PC-9 (cell line): Measurements from ENCODE around the gene APOM. TPM values are rescaled to one million over a fixed set of nuclear protein-coding genes. Genes with fewer than 3 reads are reported as not detected.

ENCODE experiments used
- BruUV-seq: library from RNA; stranded (reverse); fragments of 400-500 nt; replicated peaks from 2 replicates; lab custom pipeline; 2021; lab: Mats Ljungman, UMichigan
- CTCF ChIA-PET: fragments of 300-600 bp; sonication (Branson Sonifier 250); formaldehyde crosslinking; loops from one replicate; lab custom pipeline; 2022; ENCODE audit warnings: antibody characterized with exemption; lab: Charles Lee
- POLR2A ChIA-PET: fragments of 300-600 bp; sonication (Branson Sonifier 250); formaldehyde crosslinking; loops from one replicate; lab custom pipeline; 2022; ENCODE audit warnings: antibody characterized with exemption; ENCODE audit not compliant: unreplicated experiment; lab: Charles Lee
- DNase-seq, 2 experiments: peaks; one replicate each; pipeline versions ENCODE4 v3.0.0 to v3.0.0-alpha.2; 2015 to 2022; ENCODE audit warnings: mixed read lengths in 1 of 2
- H2AFZ ChIP-seq: fragments of 200-600 bp; sonication (generic); 2 replicates; pipeline ENCODE4 v1.8.1; 2017; ENCODE audit warnings: antibody characterized with exemption
- H3F3A ChIP-seq: fragments of 200-600 bp; sonication (generic); 2 replicates; pipeline ENCODE4 v1.8.1; 2017; ENCODE audit warnings: antibody characterized with exemption, mild to moderate bottlenecking, low read depth; ENCODE audit not compliant: insufficient read depth
- H3K27ac ChIP-seq: fragments of 200-600 bp; sonication (generic); 2 replicates; pipeline ENCODE4 v1.6.1; 2016; ENCODE audit warnings: mixed run types
- H3K27me3 ChIP-seq: fragments of 200-600 bp; sonication (generic); 2 replicates; pipeline ENCODE4 v1.6.1; 2016; ENCODE audit warnings: low read depth, mixed run types; ENCODE audit not compliant: insufficient read depth
- H3K36me3 ChIP-seq: fragments of 200-600 bp; sonication (generic); 2 replicates; pipeline ENCODE4 v1.6.1; 2016; ENCODE audit warnings: low read depth, mixed run types
- H3K4me1 ChIP-seq: fragments of 200-600 bp; sonication (generic); replicated peaks from 2 replicates; pipeline ENCODE4 v1.6.1; 2016; ENCODE audit warnings: mixed run types; ENCODE audit not compliant: insufficient read depth
- H3K4me2 ChIP-seq: fragments of 200-600 bp; sonication (generic); 2 replicates; pipeline ENCODE4 v1.6.1; 2017; ENCODE audit warnings: mixed run types
- H3K4me3 ChIP-seq: fragments of 200-600 bp; sonication (generic); 2 replicates; pipeline ENCODE4 v1.6.1; 2016; ENCODE audit warnings: mixed run types
- H3K79me2 ChIP-seq: fragments of 200-600 bp; sonication (generic); 2 replicates; pipeline ENCODE4 v1.6.1; 2017; ENCODE audit warnings: low read depth, mixed run types
- H3K9me2 ChIP-seq: fragments of 200-600 bp; sonication (generic); 2 replicates; pipeline ENCODE4 v1.8.1; 2017; ENCODE audit warnings: mild to moderate bottlenecking; ENCODE audit not compliant: insufficient read depth
- H3K9me3 ChIP-seq: fragments of 200-600 bp; sonication (generic); 2 replicates; pipeline ENCODE4 v1.8.1; 2016; ENCODE audit warnings: low read depth; ENCODE audit not compliant: insufficient read depth
- H4K20me1 ChIP-seq: fragments of 200-600 bp; sonication (generic); 2 replicates; pipeline ENCODE4 v1.8.1; 2017; ENCODE audit not compliant: insufficient read depth
- EZH2 ChIP-seq: fragments of 200-600 bp; sonication (generic); IDR thresholded peaks from 2 replicates; pipeline ENCODE4 v1.8.0; 2017; ENCODE audit warnings: antibody characterized with exemption, low read depth
- intact Hi-C: fragments of 100-400 bp; cut with micrococcal nuclease; formaldehyde crosslinking; loops from one replicate; pipeline ENCODE4 v1.10.0; 2022; ENCODE audit not compliant: unreplicated experiment
- total RNA-seq: library from RNA; stranded (reverse); gene quantifications from 2 replicates; pipeline ENCODE4 v1.2.3, GENCODE V29; 2021
- TF ChIP-seq, protein P1 (sequence below): fragments of 200-600 bp; sonication (generic); conservative IDR thresholded peaks from 2 replicates; pipeline ENCODE4 v1.6.1; 2017; ENCODE audit warnings: mixed run types, antibody characterized with exemption, mild to moderate bottlenecking, moderate library complexity

Gene APOM
- total RNA-seq, 1 experiment from 2014 or later: 2.9 TPM

DNA sequence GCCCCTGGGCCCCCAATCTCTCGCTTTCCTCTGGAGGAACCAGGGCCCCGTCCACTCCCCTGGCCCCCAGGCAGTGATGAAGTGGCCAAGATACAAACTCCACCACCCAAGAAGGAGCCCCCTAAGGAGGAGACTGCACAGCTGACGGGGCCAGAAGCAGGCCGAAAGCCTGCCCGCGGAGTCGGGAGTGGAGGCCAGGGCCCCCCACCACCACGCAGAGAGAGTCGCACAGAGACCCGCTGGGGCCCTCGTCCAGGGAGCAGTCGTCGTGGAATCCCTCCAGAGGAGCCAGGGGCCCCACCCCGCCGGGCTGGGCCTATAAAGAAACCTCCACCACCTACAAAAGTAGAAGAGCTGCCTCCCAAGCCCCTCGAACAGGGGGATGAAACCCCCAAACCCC, 24.5 kb upstream of the APOM start:
- no peaks in the 10 kb centered on the region for H3K27me3 ChIP-seq
- H3K9me2 ChIP-seq: no peaks in the 10 kb centered on the region
- H3K4me3 ChIP-seq: no peak overlapping the region
- no TSS peak for BruUV-seq
- no peaks in the 10 kb centered on the region for H3K4me1 ChIP-seq
- ChIA-PET POLR2A (no interaction called here), CTCF (no interaction called here)
- no peaks in the 10 kb centered on the region for H3K79me2 ChIP-seq
- H3K27ac ChIP-seq: no peak overlapping the region
- no peaks in the 10 kb centered on the region for H3K9me3 ChIP-seq
- no peak for DNase-seq
- H3K36me3 ChIP-seq: peaks cover 34% of the 10 kb centered on the region
- intact Hi-C loops: no loop called here
- no peak overlapping the region for H3K4me2 ChIP-seq
- TF ChIP-seq, protein P1, sequence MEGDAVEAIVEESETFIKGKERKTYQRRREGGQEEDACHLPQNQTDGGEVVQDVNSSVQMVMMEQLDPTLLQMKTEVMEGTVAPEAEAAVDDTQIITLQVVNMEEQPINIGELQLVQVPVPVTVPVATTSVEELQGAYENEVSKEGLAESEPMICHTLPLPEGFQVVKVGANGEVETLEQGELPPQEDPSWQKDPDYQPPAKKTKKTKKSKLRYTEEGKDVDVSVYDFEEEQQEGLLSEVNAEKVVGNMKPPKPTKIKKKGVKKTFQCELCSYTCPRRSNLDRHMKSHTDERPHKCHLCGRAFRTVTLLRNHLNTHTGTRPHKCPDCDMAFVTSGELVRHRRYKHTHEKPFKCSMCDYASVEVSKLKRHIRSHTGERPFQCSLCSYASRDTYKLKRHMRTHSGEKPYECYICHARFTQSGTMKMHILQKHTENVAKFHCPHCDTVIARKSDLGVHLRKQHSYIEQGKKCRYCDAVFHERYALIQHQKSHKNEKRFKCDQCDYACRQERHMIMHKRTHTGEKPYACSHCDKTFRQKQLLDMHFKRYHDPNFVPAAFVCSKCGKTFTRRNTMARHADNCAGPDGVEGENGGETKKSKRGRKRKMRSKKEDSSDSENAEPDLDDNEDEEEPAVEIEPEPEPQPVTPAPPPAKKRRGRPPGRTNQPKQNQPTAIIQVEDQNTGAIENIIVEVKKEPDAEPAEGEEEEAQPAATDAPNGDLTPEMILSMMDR: no peak
- TF ChIP-seq EZH2: no peak
- H2AFZ ChIP-seq: no peak overlapping the region
- 0 out of 2 replicates have a peak, but pooled peaks cover 3% of the 10 kb centered on the region for H4K20me1 ChIP-seq
- peaks cover 50% of the 10 kb centered on the region for H3F3A ChIP-seq

DNA sequence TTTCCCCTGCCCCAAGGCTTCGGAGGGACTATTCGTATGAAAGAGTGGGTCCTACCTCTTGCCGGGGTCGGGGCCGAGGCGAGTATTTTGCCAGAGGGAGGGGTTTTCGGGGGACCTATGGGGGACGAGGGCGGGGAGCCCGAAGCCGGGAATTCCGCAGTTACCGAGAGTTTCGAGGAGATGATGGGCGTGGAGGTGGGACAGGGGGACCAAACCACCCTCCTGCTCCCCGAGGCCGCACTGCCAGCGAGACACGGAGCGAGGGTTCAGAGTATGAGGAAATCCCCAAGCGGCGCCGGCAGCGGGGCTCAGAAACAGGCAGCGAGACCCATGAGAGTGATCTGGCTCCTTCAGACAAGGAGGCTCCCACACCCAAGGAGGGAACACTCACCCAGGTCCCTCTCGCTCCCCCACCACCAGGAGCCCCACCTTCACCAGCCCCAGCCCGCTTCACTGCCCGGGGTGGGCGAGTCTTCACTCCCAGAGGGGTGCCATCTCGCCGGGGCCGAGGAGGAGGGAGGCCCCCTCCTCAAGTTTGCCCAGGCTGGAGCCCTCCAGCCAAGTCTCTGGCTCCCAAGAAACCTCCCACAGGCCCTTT, 23.9 kb upstream of the APOM start:
- Histone ChIP-seq H3K9me3 (no peaks in the 10 kb centered on the region), H3K9me2 (no peaks in the 10 kb centered on the region), H3K4me2 (no peak overlapping the region), H3K4me3 (no peak overlapping the region), H3K36me3 (peaks cover 28% of the 10 kb centered on the region), H3K79me2 (no peaks in the 10 kb centered on the region), H3F3A (peaks cover 48% of the 10 kb centered on the region), H3K4me1 (no peaks in the 10 kb centered on the region), H2AFZ (no peak overlapping the region), H4K20me1 (0 out of 2 replicates have a peak, but pooled peaks cover 3% of the 10 kb centered on the region), H3K27me3 (no peaks in the 10 kb centered on the region), H3K27ac (no peak overlapping the region)
- TF ChIP-seq EZH2: no peak
- TF ChIP-seq, protein P1: no peak
- BruUV-seq: no TSS peak
- CTCF ChIA-PET: no interaction called here
- POLR2A ChIA-PET: no interaction called here
- intact Hi-C loops: no loop called here
- no peak for DNase-seq

DNA sequence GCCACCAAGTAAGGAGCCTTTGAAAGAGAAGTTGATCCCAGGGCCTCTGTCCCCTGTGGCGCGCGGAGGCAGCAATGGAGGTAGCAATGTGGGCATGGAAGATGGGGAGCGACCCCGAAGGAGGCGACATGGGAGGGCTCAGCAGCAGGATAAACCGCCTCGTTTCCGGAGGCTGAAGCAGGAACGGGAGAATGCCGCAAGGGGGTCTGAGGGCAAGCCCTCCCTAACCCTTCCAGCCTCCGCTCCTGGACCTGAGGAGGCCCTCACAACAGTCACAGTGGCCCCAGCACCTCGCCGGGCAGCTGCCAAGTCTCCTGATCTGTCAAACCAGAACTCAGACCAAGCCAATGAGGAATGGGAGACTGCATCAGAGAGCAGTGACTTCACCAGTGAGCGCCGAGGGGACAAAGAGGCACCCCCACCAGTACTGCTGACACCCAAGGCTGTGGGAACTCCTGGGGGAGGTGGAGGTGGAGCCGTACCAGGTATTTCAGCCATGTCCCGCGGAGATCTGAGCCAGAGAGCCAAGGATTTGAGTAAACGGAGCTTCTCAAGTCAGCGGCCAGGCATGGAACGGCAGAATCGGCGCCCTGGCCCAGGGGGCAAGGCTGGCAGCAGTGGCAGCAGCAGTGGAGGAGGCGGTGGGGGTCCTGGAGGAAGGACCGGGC, 23.3 kb upstream of the APOM start:
- Histone ChIP-seq H2AFZ (no peak overlapping the region), H3K9me3 (no peaks in the 10 kb centered on the region), H3K4me3 (no peak overlapping the region), H3K9me2 (no peaks in the 10 kb centered on the region), H3K27ac (no peak overlapping the region), H3F3A (peaks cover 51% of the 10 kb centered on the region), H3K79me2 (no peaks in the 10 kb centered on the region), H3K4me1 (no peaks in the 10 kb centered on the region), H3K4me2 (no peak overlapping the region), H4K20me1 (0 out of 2 replicates have a peak, but pooled peaks cover 3% of the 10 kb centered on the region), H3K36me3 (peaks cover 24% of the 10 kb centered on the region), H3K27me3 (no peaks in the 10 kb centered on the region)
- CTCF ChIA-PET: no interaction called here
- TF ChIP-seq, protein P1: no peak
- TF ChIP-seq EZH2: no peak
- POLR2A ChIA-PET: interaction anchor here (0.7 kb wide), 1 partner anchor 8 kb away, joined by 3 read pairs; no protein-coding TSS in a partner anchor
- BruUV-seq: no TSS peak
- intact Hi-C loops: no loop called here
- DNase-seq: no peak
